Adipocyte (in vitro differentiated cells): ENCODE measurements around the gene CPA3.

Experiments used
- DNase-seq: peaks from one replicate; pipeline ENCODE4 v3.0.0-alpha.2; 2015; ENCODE audit warnings: low read depth
- H3K27me3 ChIP-seq: replicated peaks from 2 replicates; pipeline ENCODE4 v1.7.0; 2013; ENCODE audit warnings: mild to moderate bottlenecking, low read length, moderate library complexity; ENCODE audit not compliant: control insufficient read depth, insufficient read depth
- H3K36me3 ChIP-seq: 2 replicates; pipeline ENCODE4 v1.7.0; 2013; ENCODE audit warnings: low read length, mild to moderate bottlenecking, moderate library complexity; ENCODE audit not compliant: control insufficient read depth, insufficient read depth, severe bottlenecking
- H3K4me1 ChIP-seq: 2 replicates; pipeline ENCODE4 v1.7.0; 2013; ENCODE audit warnings: mild to moderate bottlenecking, low read length, moderate library complexity; ENCODE audit not compliant: control insufficient read depth, insufficient read depth
- H3K4me3 ChIP-seq: 2 replicates; pipeline ENCODE4 v1.7.0; 2013; ENCODE audit warnings: mild to moderate bottlenecking, low read length, moderate library complexity
- H3K9ac ChIP-seq: 2 replicates; pipeline ENCODE4 v1.7.0; 2013; ENCODE audit warnings: mild to moderate bottlenecking, low read length, moderate library complexity
- H3K9me3 ChIP-seq: 2 replicates; pipeline ENCODE4 v1.7.0; 2013; ENCODE audit warnings: mild to moderate bottlenecking, low read length, moderate library complexity; ENCODE audit not compliant: control insufficient read depth

The CPA3 gene

GRCh38 chr3:148861277-148861869 lies 3.7 kb upstream of the CPA3 start:
- H3K36me3 ChIP-seq: no peaks in the 10 kb centered on the region
- DNase-seq: peak; percentile 75
- no peaks in the 10 kb centered on the region for H3K9me3 ChIP-seq
- H3K9ac ChIP-seq: no peak overlapping the region
- no peaks in the 10 kb centered on the region for H3K27me3 ChIP-seq
- H3K4me3 ChIP-seq: no peak overlapping the region
- H3K4me1 ChIP-seq: peaks cover 12% of the 10 kb centered on the region

DNA sequence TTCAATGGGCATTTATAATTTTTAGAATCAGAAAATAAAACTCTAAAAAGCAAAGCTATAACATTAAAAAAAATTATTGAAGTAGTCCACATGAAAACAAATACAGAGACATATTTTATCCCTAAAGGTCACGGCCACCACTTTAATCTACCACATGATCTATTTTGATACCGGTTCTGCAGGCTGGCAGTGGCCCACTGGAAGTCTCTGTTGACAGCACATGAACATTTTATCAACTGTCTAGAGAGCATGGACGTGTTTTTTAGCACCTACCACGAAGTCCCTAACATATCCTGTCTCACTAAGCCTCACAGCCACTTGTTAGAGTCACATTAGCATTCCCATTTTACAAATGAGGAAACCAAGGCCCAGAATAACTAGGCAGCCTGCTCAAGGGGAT lies 1.8 kb upstream of the CPA3 start:
- Histone ChIP-seq H3K4me1 (no peaks in the 10 kb centered on the region), H3K27me3 (no peaks in the 10 kb centered on the region), H3K9ac (no peak overlapping the region), H3K4me3 (no peak overlapping the region), H3K9me3 (no peaks in the 10 kb centered on the region), H3K36me3 (no peaks in the 10 kb centered on the region)
- no peak for DNase-seq

DNA sequence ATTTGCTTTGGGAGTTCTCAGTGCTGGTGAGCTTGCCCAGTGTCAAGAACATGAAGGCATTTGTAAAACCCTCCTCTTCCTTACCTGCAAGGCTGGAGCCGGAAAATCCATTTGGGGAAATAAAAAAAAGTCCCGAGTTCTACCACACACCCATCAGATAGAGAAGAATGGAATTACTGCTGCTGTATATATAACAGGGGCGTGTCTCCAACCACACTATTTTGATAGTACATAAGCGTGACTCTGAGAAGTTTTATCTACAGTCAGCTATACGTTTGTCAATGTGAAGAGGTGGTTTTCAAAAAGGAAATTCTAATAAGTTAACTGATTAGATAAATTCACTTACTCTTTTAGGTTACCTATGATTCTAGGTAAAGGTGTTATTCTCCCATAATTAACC lies 1.3 kb upstream of the CPA3 start:
- Histone ChIP-seq H3K27me3 (no peaks in the 10 kb centered on the region), H3K4me3 (no peak overlapping the region), H3K4me1 (no peaks in the 10 kb centered on the region), H3K9ac (no peak overlapping the region), H3K36me3 (no peaks in the 10 kb centered on the region), H3K9me3 (no peaks in the 10 kb centered on the region)
- no peak for DNase-seq

DNA sequence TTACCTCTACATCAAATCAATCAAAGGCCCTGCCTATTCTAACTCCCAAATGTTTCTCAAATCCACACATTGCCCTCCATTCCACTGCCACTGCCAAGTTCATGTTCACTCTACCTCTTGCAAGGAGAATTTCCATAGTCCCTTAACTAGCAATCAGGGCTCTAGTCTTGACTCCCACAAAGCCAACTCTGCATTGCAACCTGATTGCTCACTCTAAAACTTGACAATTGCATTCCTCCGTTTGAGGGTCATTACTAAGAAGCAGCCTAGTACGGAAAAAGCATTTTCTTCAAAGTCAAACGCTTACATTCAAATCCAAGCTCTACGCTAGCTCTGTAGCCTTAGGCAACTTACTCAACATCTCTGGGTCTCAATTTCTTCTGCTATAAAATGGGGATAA lies 1.2 kb downstream of the CPA3 start:
- Histone ChIP-seq H3K4me3 (no peak overlapping the region), H3K9ac (no peak overlapping the region), H3K9me3 (no peaks in the 10 kb centered on the region), H3K4me1 (no peaks in the 10 kb centered on the region), H3K36me3 (no peaks in the 10 kb centered on the region), H3K27me3 (no peaks in the 10 kb centered on the region)
- peak; percentile 65 for DNase-seq

DNA sequence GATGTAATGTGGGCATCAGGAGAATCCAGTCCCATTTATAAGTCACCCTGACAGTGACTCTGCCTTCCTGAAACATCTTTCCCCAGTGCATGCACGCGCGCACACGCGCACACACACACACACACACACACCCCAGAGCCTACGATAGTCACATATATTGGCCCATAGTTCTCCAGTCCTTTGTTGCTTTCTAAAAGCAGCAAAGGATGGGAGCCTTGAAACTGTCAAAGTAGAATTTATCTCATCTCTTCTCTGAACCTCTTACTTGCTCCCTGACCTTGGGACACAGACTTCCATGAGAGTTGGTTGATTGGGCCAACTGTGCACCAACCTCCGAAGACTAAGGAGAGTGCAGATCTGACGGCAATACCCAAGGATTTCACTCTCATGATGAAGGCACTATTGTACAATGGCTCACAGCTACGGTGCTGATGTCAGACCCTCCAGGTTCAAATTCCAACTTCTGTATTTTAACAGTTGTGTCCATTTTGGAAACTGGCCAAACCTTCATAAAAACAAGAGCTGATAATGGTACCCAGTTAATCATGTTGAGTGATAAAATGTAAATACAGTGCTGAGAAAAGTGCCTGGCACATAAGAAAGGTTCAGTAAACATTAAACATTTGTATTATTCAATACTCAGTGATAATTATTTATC lies 8.3 kb downstream of the CPA3 start:
- no peaks in the 10 kb centered on the region for H3K27me3 ChIP-seq
- H3K4me3 ChIP-seq: no peak overlapping the region
- DNase-seq: no peak
- H3K9me3 ChIP-seq: no peaks in the 10 kb centered on the region
- H3K36me3 ChIP-seq: no peaks in the 10 kb centered on the region
- no peak overlapping the region for H3K9ac ChIP-seq
- no peaks in the 10 kb centered on the region for H3K4me1 ChIP-seq

DNA sequence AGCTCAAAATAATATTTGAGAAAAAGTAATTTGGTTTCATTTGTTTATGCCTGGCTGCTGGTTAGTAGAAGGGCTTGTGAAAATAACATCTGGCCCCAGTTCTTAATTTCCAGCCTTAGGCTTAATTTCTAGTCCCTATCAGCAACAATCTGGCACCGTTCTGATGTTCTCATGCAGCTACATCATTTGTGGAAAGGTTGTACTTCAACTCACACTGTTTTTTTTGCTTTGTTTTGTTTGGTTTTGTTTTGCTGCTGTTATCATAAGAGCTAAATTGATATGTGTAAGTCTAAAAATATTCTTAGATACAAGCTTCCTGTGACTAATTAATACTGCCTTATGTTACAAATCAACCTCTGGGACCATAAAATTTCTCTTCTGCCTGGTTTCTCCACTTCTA lies 8.9 kb downstream of the CPA3 start:
- H3K36me3 ChIP-seq: no peaks in the 10 kb centered on the region
- no peaks in the 10 kb centered on the region for H3K27me3 ChIP-seq
- no peaks in the 10 kb centered on the region for H3K9me3 ChIP-seq
- no peak for DNase-seq
- no peak overlapping the region for H3K9ac ChIP-seq
- H3K4me1 ChIP-seq: no peaks in the 10 kb centered on the region
- H3K4me3 ChIP-seq: no peak overlapping the region

- Histone ChIP-seq H3K9me3 (no peaks in the 10 kb centered on the region), H3K4me1 (no peaks in the 10 kb centered on the region), H3K9ac (no peak overlapping the region), H3K36me3 (no peaks in the 10 kb centered on the region), H3K4me3 (no peak overlapping the region), H3K27me3 (no peaks in the 10 kb centered on the region)
- no peak for DNase-seq
Observed at GRCh38 chr3:148878095-148878494, 13.0 kb downstream of the CPA3 start.

DNA sequence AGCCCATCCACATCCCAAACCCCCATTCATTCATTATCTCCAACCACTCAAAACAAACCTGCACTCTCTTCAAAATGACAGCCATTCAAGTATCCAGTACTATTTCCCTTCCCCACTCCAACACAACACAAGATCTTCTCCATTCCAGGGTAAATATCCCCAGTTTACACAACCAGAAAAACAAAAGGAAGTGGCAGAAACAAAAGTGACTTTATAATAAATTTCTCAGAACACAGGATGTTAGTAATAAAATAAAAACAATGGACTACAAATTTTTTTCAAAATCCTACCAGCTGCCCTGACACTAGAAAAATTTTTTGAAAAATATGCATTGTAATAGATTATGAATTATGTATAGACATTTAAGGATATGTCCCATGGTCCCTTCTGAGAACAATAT lies 14.2 kb downstream of the CPA3 start:
- no peaks in the 10 kb centered on the region for H3K27me3 ChIP-seq
- DNase-seq: no peak
- H3K9me3 ChIP-seq: no peaks in the 10 kb centered on the region
- H3K4me1 ChIP-seq: no peaks in the 10 kb centered on the region
- H3K36me3 ChIP-seq: no peaks in the 10 kb centered on the region
- no peak overlapping the region for H3K9ac ChIP-seq
- H3K4me3 ChIP-seq: no peak overlapping the region

DNA sequence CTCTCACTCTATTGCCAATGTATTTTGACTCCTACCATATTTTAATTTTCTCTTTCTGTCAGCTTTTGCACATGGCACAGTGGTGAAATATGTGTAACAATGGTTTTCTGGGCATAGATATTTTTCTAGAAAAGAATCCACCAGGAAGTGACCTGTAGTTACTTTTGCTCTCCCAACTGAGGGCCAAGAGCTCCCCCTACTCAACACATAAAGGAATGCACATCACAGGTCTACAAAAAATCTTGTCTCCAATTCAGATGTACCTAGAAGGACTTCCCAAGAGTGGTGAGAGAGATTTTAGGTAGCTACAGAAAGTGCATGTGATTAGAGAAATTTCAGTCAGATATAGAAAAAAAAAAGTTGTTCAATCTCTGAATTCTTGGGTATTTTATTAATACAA lies 15.6 kb downstream of the CPA3 start:
- Histone ChIP-seq H3K27me3 (no peaks in the 10 kb centered on the region), H3K36me3 (no peaks in the 10 kb centered on the region), H3K4me1 (no peaks in the 10 kb centered on the region), H3K9ac (no peak overlapping the region), H3K9me3 (no peaks in the 10 kb centered on the region), H3K4me3 (no peak overlapping the region)
- DNase-seq: no peak

DNA sequence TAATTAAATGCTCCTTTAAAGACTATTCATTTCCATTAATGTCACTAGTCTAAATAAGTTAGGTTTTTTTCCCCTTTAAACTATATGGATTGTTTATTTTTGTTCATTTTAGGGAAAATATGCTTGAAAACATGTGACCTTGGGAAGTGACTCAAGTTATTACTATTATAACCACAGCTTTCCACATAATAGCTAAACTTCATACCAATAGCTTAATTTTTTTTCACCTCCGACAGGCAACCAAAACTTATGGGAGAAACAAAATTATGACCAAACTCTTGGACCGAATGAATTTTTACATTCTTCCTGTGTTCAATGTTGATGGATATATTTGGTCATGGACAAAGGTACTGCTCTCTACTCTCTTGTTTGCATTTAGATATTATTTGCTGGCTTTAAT lies 16.2 kb downstream of the CPA3 start:
- Histone ChIP-seq H3K4me3 (no peak overlapping the region), H3K9me3 (no peaks in the 10 kb centered on the region), H3K27me3 (no peaks in the 10 kb centered on the region), H3K36me3 (no peaks in the 10 kb centered on the region), H3K9ac (no peak overlapping the region), H3K4me1 (no peaks in the 10 kb centered on the region)
- DNase-seq: no peak

DNA sequence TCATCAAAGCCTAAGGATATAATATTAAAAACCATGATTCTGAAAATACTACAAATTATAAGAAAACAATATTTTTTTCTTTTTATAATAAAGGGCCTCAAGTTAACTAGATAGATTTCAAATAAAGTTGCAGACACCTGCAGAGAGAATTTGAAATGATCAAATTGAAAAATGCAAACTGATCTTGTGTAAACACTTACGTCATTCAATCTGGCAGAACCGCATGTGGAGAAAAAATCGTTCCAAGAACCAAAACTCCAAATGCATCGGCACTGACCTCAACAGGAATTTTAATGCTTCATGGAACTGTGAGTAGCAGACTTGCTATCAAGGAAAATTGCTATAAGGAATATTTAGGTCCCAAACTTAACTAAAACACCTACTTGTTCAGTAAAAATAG lies 17.2 kb downstream of the CPA3 start:
- Histone ChIP-seq H3K36me3 (no peaks in the 10 kb centered on the region), H3K27me3 (no peaks in the 10 kb centered on the region), H3K9ac (no peak overlapping the region), H3K4me3 (no peak overlapping the region), H3K4me1 (no peaks in the 10 kb centered on the region), H3K9me3 (no peaks in the 10 kb centered on the region)
- peak; percentile 65 for DNase-seq

- no peaks in the 10 kb centered on the region for H3K4me1 ChIP-seq
- DNase-seq: no peak
- no peaks in the 10 kb centered on the region for H3K36me3 ChIP-seq
- no peak overlapping the region for H3K4me3 ChIP-seq
- H3K9ac ChIP-seq: no peak overlapping the region
- no peaks in the 10 kb centered on the region for H3K9me3 ChIP-seq
- no peaks in the 10 kb centered on the region for H3K27me3 ChIP-seq
Observed at GRCh38 chr3:148883163-148883562, 18.1 kb downstream of the CPA3 start.
